ENCODE data around the gene TRO.

GRCh38 chrX:54934058-54934457, 13.4 kb downstream of the TRO start:
- TF ChIP-seq CTCF (IDR thresholded peaks at IDR 0.05) (no peak), POLR2A (IDR thresholded peaks at IDR 0.05) (no peak)
